CD4-positive, alpha-beta T cell treated with Interleukin-6 for 4 hours (primary cell): ENCODE results near the gene UNC79.

Experiments
- DNase-seq: peaks from one replicate; pipeline ENCODE4 v3.0.0-alpha.2; 2020; ENCODE audit warnings: mixed read lengths

Gene UNC79

GRCh38 chr14:93712838-93713724 lies 282.3 kb downstream of the UNC79 start:
- DNase-seq: no peak

- no peak for DNase-seq
Measured at GRCh38 chr14:93713726-93714405, 283.1 kb downstream of the UNC79 start.

GRCh38 chr14:93714605-93715004 lies 283.9 kb downstream of the UNC79 start:
- DNase-seq: no peak

- DNase-seq: no peak
Measured at GRCh38 chr14:93715279-93715927, 284.7 kb downstream of the UNC79 start.

- DNase-seq: no peak
Measured at GRCh38 chr14:93716002-93716745, 285.4 kb downstream of the UNC79 start.

- DNase-seq: no peak
Measured at GRCh38 chr14:93716746-93717667, 286.3 kb downstream of the UNC79 start.

- DNase-seq: no peak
Measured at GRCh38 chr14:93717668-93718320, 287.1 kb downstream of the UNC79 start.

GRCh38 chr14:93719256-93719655 lies 288.5 kb downstream of the UNC79 start:
- DNase-seq: no peak

GRCh38 chr14:93720076-93720815 lies 289.5 kb downstream of the UNC79 start:
- DNase-seq: no peak

GRCh38 chr14:93720981-93721483 lies 290.3 kb downstream of the UNC79 start:
- no peak for DNase-seq

GRCh38 chr14:93723001-93723400 lies 292.3 kb downstream of the UNC79 start:
- DNase-seq: no peak

- no peak for DNase-seq
Measured at GRCh38 chr14:93725002-93725582, 294.4 kb downstream of the UNC79 start.

- no peak for DNase-seq
Measured at GRCh38 chr14:93725993-93726392, 295.3 kb downstream of the UNC79 start.

GRCh38 chr14:93727039-93727740 lies 296.5 kb downstream of the UNC79 start:
- no peak for DNase-seq

GRCh38 chr14:93727917-93728650 lies 297.3 kb downstream of the UNC79 start:
- DNase-seq: no peak

- no peak for DNase-seq
Measured at GRCh38 chr14:93728651-93729016, 297.9 kb downstream of the UNC79 start.

GRCh38 chr14:93729993-93730392 lies 299.3 kb downstream of the UNC79 start:
- DNase-seq: no peak

- DNase-seq: no peak
Measured at GRCh38 chr14:93731753-93732152, 301.0 kb downstream of the UNC79 start.

GRCh38 chr14:93732524-93732923 lies 301.8 kb downstream of the UNC79 start:
- DNase-seq: no peak
